Trophoblast cell (in vitro differentiated cells and primary cell): ENCODE results near the gene SCLY.

Experiments
- DNase-seq, 2 donors: peaks; one replicate each; pipeline ENCODE4 v3.0.0-alpha.2; 2016
- H2AFZ ChIP-seq: 2 replicates; pipeline ENCODE4 v1.6.1; 2013; ENCODE audit warnings: low read length, moderate library complexity, mild to moderate bottlenecking; ENCODE audit not compliant: insufficient read depth, poor library complexity
- H2AK5ac ChIP-seq: 2 replicates; pipeline ENCODE4 v1.6.1; 2013; ENCODE audit warnings: mild to moderate bottlenecking, low read length
- H2BK120ac ChIP-seq: 2 replicates; pipeline ENCODE4 v1.6.1; 2013; ENCODE audit warnings: low read length, mild to moderate bottlenecking, moderate library complexity; ENCODE audit not compliant: insufficient read depth, poor library complexity
- H2BK12ac ChIP-seq: 2 replicates; pipeline ENCODE4 v1.6.1; 2013; ENCODE audit warnings: mild to moderate bottlenecking, low read length, moderate library complexity
- H2BK5ac ChIP-seq: 2 replicates; pipeline ENCODE4 v1.6.1; 2013; ENCODE audit warnings: low read length, low read depth, moderate library complexity, mild to moderate bottlenecking; ENCODE audit not compliant: poor library complexity
- H3K14ac ChIP-seq: 2 replicates; pipeline ENCODE4 v1.6.1; 2013; ENCODE audit warnings: mild to moderate bottlenecking, low read length
- H3K18ac ChIP-seq: 2 replicates; pipeline ENCODE4 v1.6.1; 2013; ENCODE audit warnings: mild to moderate bottlenecking, low read length
- H3K23ac ChIP-seq: 2 replicates; pipeline ENCODE4 v1.6.1; 2013; ENCODE audit warnings: low read length
- H3K27ac ChIP-seq: 2 replicates; pipeline ENCODE4 v1.5.1; 2013; ENCODE audit warnings: low read depth, mild to moderate bottlenecking, inconsistent platforms, low read length, moderate library complexity
- H3K27me3 ChIP-seq: 2 replicates; pipeline ENCODE4 v1.6.1; 2013; ENCODE audit warnings: inconsistent platforms, mild to moderate bottlenecking, low read length, moderate library complexity; ENCODE audit not compliant: insufficient read depth
- H3K36me3 ChIP-seq, 2 experiments: 1 replicate in 1 of 2; 2 replicates in 1 of 2; pipeline ENCODE4 v1.6.1; 2013; ENCODE audit warnings: low read length in 2 of 2, mild to moderate bottlenecking in 2 of 2, moderate library complexity in 1 of 2; ENCODE audit not compliant: insufficient read depth in 2 of 2, control insufficient read depth in 1 of 2
- H3K4ac ChIP-seq: 2 replicates; pipeline ENCODE4 v1.6.1; 2013; ENCODE audit warnings: low read depth, mild to moderate bottlenecking, low read length, moderate library complexity
- H3K4me1 ChIP-seq, 2 experiments: 1 replicate in 1 of 2; 2 replicates in 1 of 2; pipeline ENCODE4 v1.6.1; 2013; ENCODE audit warnings: low read length in 2 of 2, mild to moderate bottlenecking in 2 of 2, moderate library complexity in 1 of 2; ENCODE audit not compliant: insufficient read depth in 2 of 2, control insufficient read depth in 1 of 2
- H3K4me2 ChIP-seq: 2 replicates; pipeline ENCODE4 v1.6.1; 2013; ENCODE audit warnings: inconsistent platforms, mild to moderate bottlenecking, low read length, moderate library complexity
- H3K4me3 ChIP-seq: 2 replicates; pipeline ENCODE4 v1.5.1; 2013; ENCODE audit warnings: mild to moderate bottlenecking, low read depth, low read length, inconsistent platforms
- H3K79me1 ChIP-seq: one replicate; pipeline ENCODE4 v1.6.1; 2013; ENCODE audit warnings: low read length
- H3K79me2 ChIP-seq: 2 replicates; pipeline ENCODE4 v1.6.1; 2013; ENCODE audit warnings: low read length, mild to moderate bottlenecking; ENCODE audit not compliant: control insufficient read depth, insufficient read depth, poor library complexity
- H3K9ac ChIP-seq: 2 replicates; pipeline ENCODE4 v1.6.1; 2013; ENCODE audit warnings: mild to moderate bottlenecking, low read length
- H3K9me3 ChIP-seq: 2 replicates; pipeline ENCODE4 v1.6.1; 2013; ENCODE audit warnings: low read depth, mild to moderate bottlenecking, control low read depth, inconsistent platforms, low read length; ENCODE audit not compliant: insufficient read depth
- H4K12ac ChIP-seq: 2 replicates; pipeline ENCODE4 v1.6.1; 2013; ENCODE audit warnings: low read depth, mild to moderate bottlenecking, low read length, moderate library complexity
- H4K8ac ChIP-seq: 2 replicates; pipeline ENCODE4 v1.6.1; 2013; ENCODE audit warnings: low read depth, mild to moderate bottlenecking, low read length, moderate library complexity
- H4K91ac ChIP-seq: one replicate; pipeline ENCODE4 v1.6.1; 2013; ENCODE audit warnings: low read depth, mild to moderate bottlenecking, low read length, moderate library complexity
- WGBS: extraction: QIAGEN DNeasy Blood & Tissue Kit; methylation state at CpG from one replicate; pipeline ENCODE4 v1.1.7; 2013; ENCODE audit warnings: missing lambda C conversion rate; ENCODE audit not compliant: insufficient read length, insufficient coverage; ENCODE audit errors: extremely low coverage; 5-methylcytosine and 5-hydroxymethylcytosine counted together

The SCLY gene

DNA sequence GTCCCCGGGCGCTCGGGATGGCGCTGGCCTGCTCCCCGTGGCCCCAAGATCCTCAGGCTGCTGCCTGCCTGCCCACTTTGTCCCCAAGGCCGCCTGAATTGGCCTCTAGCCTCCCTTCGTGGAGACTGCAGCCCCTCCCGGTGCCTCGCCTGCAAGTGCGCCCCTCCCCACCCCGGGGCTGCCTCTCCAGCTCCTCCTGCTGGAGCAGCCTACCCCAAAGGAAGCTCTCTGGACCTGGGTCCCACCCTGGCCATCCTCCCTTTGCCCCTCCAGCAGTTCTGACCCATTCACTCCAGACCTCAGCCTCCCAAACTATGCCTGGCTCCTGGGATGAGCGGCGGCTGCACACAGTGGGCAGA, 45.5 kb downstream of the SCLY start:
- no peak overlapping the region for H4K91ac ChIP-seq
- no peaks in the 10 kb centered on the region for H3K27me3 ChIP-seq
- no peak overlapping the region for H3K4ac ChIP-seq
- no peak overlapping the region for H3K4me2 ChIP-seq
- no peak overlapping the region for H4K12ac ChIP-seq
- H2BK120ac ChIP-seq = no peak overlapping the region
- H3K9ac ChIP-seq = no peak overlapping the region
- H3K14ac ChIP-seq = no peak overlapping the region
- H2BK5ac ChIP-seq = no peak overlapping the region
- WGBS = no CpG with 5 or more reads among the region's 13 CpGs
- no peak overlapping the region for H3K4me3 ChIP-seq
- no peaks in the 10 kb centered on the region for H3K36me3 ChIP-seq
- H3K23ac ChIP-seq = no peak overlapping the region
- no peaks in the 10 kb centered on the region for H3K79me1 ChIP-seq
- H3K4me1 ChIP-seq = no peaks in the 10 kb centered on the region
- no peak overlapping the region for H3K18ac ChIP-seq
- no peaks in the 10 kb centered on the region for H3K9me3 ChIP-seq
- no peak for DNase-seq
- no peaks in the 10 kb centered on the region for H3K79me2 ChIP-seq
- no peak overlapping the region for H2AK5ac ChIP-seq
- no peak overlapping the region for H4K8ac ChIP-seq
- H3K27ac ChIP-seq = no peak overlapping the region
- H2BK12ac ChIP-seq = no peak overlapping the region
- H2AFZ ChIP-seq = no peak overlapping the region

GRCh38 chr2:238106698-238107524, 46.1 kb downstream of the SCLY start:
- Histone ChIP-seq H3K4me1 (no peaks in the 10 kb centered on the region), H2AK5ac (no peak overlapping the region), H3K36me3 (no peaks in the 10 kb centered on the region), H3K4me3 (no peak overlapping the region), H3K27me3 (no peaks in the 10 kb centered on the region), H4K91ac (no peak overlapping the region), H2BK12ac (no peak overlapping the region), H3K9me3 (no peaks in the 10 kb centered on the region), H3K23ac (no peak overlapping the region), H3K14ac (no peak overlapping the region), H4K12ac (no peak overlapping the region), H3K9ac (no peak overlapping the region), H2AFZ (no peak overlapping the region), H4K8ac (no peak overlapping the region), H3K27ac (no peak overlapping the region), H3K79me1 (no peaks in the 10 kb centered on the region), H3K18ac (no peak overlapping the region), H2BK120ac (no peak overlapping the region), H3K4me2 (no peak overlapping the region), H2BK5ac (no peak overlapping the region), H3K4ac (no peak overlapping the region), H3K79me2 (no peaks in the 10 kb centered on the region)
- no CpG with 5 or more reads among the region's 28 CpGs for WGBS
- DNase-seq = peak; percentile 28 to 29

GRCh38 chr2:238107525-238108422, 47.0 kb downstream of the SCLY start:
- Histone ChIP-seq H3K23ac (no peak overlapping the region), H3K9ac (no peak overlapping the region), H3K4me2 (no peak overlapping the region), H3K27ac (no peak overlapping the region), H3K9me3 (no peaks in the 10 kb centered on the region), H4K8ac (no peak overlapping the region), H4K12ac (no peak overlapping the region), H2BK5ac (no peak overlapping the region), H3K4ac (no peak overlapping the region), H3K4me3 (no peak overlapping the region), H3K27me3 (no peaks in the 10 kb centered on the region), H3K79me2 (no peaks in the 10 kb centered on the region), H3K79me1 (no peaks in the 10 kb centered on the region), H3K36me3 (no peaks in the 10 kb centered on the region), H2AK5ac (no peak overlapping the region), H2BK12ac (no peak overlapping the region), H3K4me1 (no peaks in the 10 kb centered on the region), H2BK120ac (no peak overlapping the region), H2AFZ (no peak overlapping the region), H3K14ac (no peak overlapping the region), H4K91ac (no peak overlapping the region), H3K18ac (no peak overlapping the region)
- DNase-seq = peak; percentile 15 to 48
- WGBS = no CpG with 5 or more reads among the region's 28 CpGs

GRCh38 chr2:238108423-238109183, 47.8 kb downstream of the SCLY start:
- Histone ChIP-seq H2AK5ac (no peak overlapping the region), H3K36me3 (no peaks in the 10 kb centered on the region), H2BK12ac (no peak overlapping the region), H2BK120ac (no peak overlapping the region), H3K27ac (no peak overlapping the region), H2AFZ (no peak overlapping the region), H4K12ac (no peak overlapping the region), H3K27me3 (no peaks in the 10 kb centered on the region), H3K9me3 (peaks cover 2% of the 10 kb centered on the region), H3K79me2 (no peaks in the 10 kb centered on the region), H3K79me1 (no peaks in the 10 kb centered on the region), H3K9ac (no peak overlapping the region), H4K91ac (no peak overlapping the region), H4K8ac (no peak overlapping the region), H3K14ac (no peak overlapping the region), H3K4me1 (no peaks in the 10 kb centered on the region), H3K4me2 (no peak overlapping the region), H3K23ac (no peak overlapping the region), H3K4me3 (no peak overlapping the region), H2BK5ac (no peak overlapping the region), H3K18ac (no peak overlapping the region), H3K4ac (no peak overlapping the region)
- DNase-seq = no peak
- no CpG with 5 or more reads among the region's 19 CpGs for WGBS
